GM10248 (cell line): ENCODE measurements around the gene RCHY1.

Experiments
- CTCF ChIA-PET: fragments of 300-600 bp; sonication (Branson Sonifier 250); formaldehyde crosslinking; extraction: SDS; loops from one replicate; lab custom pipeline; 2021; ENCODE audit warnings: antibody characterized with exemption; lab: Yijun Ruan, JAX
- POLR2A ChIA-PET: fragments of 350-650 bp; sonication (Branson Sonifier 250); formaldehyde crosslinking; extraction: SDS; loops from one replicate; lab custom pipeline; 2020; ENCODE audit warnings: antibody characterized with exemption; lab: Yijun Ruan, JAX
- DNase-seq: peaks from one replicate; pipeline ENCODE4 v3.0.0; 2012; ENCODE audit errors: extremely low spot score
- CTCF ChIP-seq: IDR thresholded peaks from 2 replicates; pipeline ENCODE4 v1.5.1; 2012; ENCODE audit warnings: mild to moderate bottlenecking, low read depth; ENCODE audit errors: extremely low read depth, missing control alignments, control extremely low read depth

Gene RCHY1

GRCh38 chr4:75434105-75434504 is 80.1 kb downstream of the RCHY1 start:
- CTCF ChIA-PET, result no interaction called here
- POLR2A ChIA-PET, result no interaction called here
- no peak for DNase-seq
- TF ChIP-seq CTCF, result no peak

DNA sequence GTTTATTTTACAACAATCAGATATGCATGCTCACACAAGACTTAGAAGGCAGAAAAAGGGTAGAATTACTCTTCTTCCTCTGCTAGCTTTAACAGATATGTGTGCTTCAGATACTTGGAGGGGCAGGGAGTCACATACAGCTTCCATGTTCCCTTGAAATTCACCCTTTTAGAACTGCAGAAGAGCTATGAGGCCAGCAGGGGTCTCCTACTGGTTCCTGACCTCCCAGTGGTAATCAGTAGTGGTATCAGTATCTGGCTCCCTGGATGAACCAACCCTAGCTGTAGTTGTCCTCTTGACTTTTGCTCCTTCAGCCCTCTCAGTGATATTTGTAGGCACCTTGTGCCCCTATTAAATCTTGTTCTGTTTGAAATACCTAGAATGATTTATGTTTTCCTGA is 81.5 kb downstream of the RCHY1 start:
- DNase-seq, result peak; percentile 15
- ChIA-PET CTCF (no interaction called here), POLR2A (no interaction called here)
- no peak for TF ChIP-seq CTCF

- DNase-seq, result no peak
- ChIA-PET POLR2A (no interaction called here), CTCF (no interaction called here)
- no peak for TF ChIP-seq CTCF
Measured at GRCh38 chr4:75429208-75429607, 85.0 kb downstream of the RCHY1 start.
